Heart left ventricle (tissue), 16 donors: ENCODE data around the gene TGFB2. TPM values are rescaled to one million over a fixed set of nuclear protein-coding genes. Genes with fewer than 3 reads are reported as not detected.

Experiments
- ATAC-seq, 4 donors: fragments of 200-7000 bp; cut with Tn5 transposase; one replicate each; pipeline ENCODE4 v1.9.1; 2020 to 2022; ENCODE audit warnings: moderate library complexity in 4 of 4, mild to moderate bottlenecking in 3 of 4, moderate number of reproducible peaks in 1 of 4
- DNase-seq, 5 donors: peaks; one replicate each; pipeline ENCODE4 v3.0.0-alpha.2; 2020
- H3K27ac ChIP-seq, 12 donors: fragments of 200-600 bp; sonication (generic) in 4 of 12; one replicate each; pipeline versions ENCODE4 v1.5.0 to v1.8.0; 2016 to 2022; ENCODE audit warnings: mild to moderate bottlenecking in 2 of 12
- H3K27me3 ChIP-seq, 9 donors: fragments of 200-600 bp; sonication (generic) in 2 of 9; one replicate each; pipeline versions ENCODE4 v1.5.1 to v1.8.0; 2016 to 2022; ENCODE audit warnings: mild to moderate bottlenecking in 3 of 9
- H3K36me3 ChIP-seq, 9 donors: fragments of 200-600 bp; sonication (generic) in 2 of 9; one replicate each; pipeline versions ENCODE4 v1.5.0 to v1.8.0; 2018 to 2022; ENCODE audit warnings: mild to moderate bottlenecking in 2 of 9
- H3K4me1 ChIP-seq, 12 donors: fragments of 200-600 bp; sonication (generic) in 4 of 12; one replicate each; pipeline versions ENCODE4 v1.5.0 to v1.8.0; 2016 to 2022; ENCODE audit warnings: mild to moderate bottlenecking in 3 of 12
- H3K4me3 ChIP-seq, 12 donors: fragments of 200-600 bp; sonication (generic) in 4 of 12; one replicate each; pipeline versions ENCODE4 v1.5.0 to v1.8.0; 2017 to 2022; ENCODE audit warnings: mild to moderate bottlenecking in 9 of 12, moderate library complexity in 4 of 12
- H3K9me3 ChIP-seq, 12 donors: fragments of 200-600 bp; sonication (generic) in 4 of 12; one replicate each; pipeline versions ENCODE4 v1.5.0 to v1.8.0; 2016 to 2022; ENCODE audit warnings: mild to moderate bottlenecking in 1 of 12
- CTCF ChIP-seq, 12 donors: fragments of 200-600 bp; sonication (generic) in 4 of 12; IDR thresholded peaks; one replicate each; pipeline versions ENCODE4 v1.5.0 to v1.8.0; 2018 to 2022; ENCODE audit warnings: antibody characterized with exemption in 12 of 12, mild to moderate bottlenecking in 5 of 12
- POLR2A ChIP-seq, 2 donors: fragments of 450-650 bp; IDR thresholded peaks; one replicate each; pipeline ENCODE4 v1.6.1; 2017; ENCODE audit warnings: antibody characterized with exemption in 2 of 2, mild to moderate bottlenecking in 2 of 2, moderate library complexity in 2 of 2
- WGBS, 4 donors: extraction: QIAGEN DNeasy Blood & Tissue Kit in 2 of 4; methylation state at CpG; one replicate each; pipeline versions ENCODE4 v1.1.5 to v1.1.7; 2013 to 2018; 5-methylcytosine and 5-hydroxymethylcytosine counted together
- intact Hi-C, 10 donors: fragments of 100-400 bp; cut with DNase I; formaldehyde crosslinking; loops; one replicate each; pipeline versions ENCODE4 v1.11.1 to v1.14.2; 2022
- polyA plus RNA-seq, 2 donors: library from polyadenylated mRNA; stranded (reverse); fragments of 200-250 nt; gene quantifications; one replicate each; pipeline ENCODE4 v1.2.3, GENCODE V29; 2013
- total RNA-seq, 9 donors: library from RNA; depleted of rRNA in 2 of 9; stranded (reverse); fragments of >200 nt in 2 of 9; fragmentation: NEBNext Ultra II Directional in 3 of 9; extraction: Animal tissue kit (Norgen Biotek cat#: 25700) in 3 of 9; gene quantifications; one replicate each; pipeline versions ENCODE4 v1.1.0 to v1.2.4, GENCODE V29; 2016 to 2023
- donor health status: ischemic (EF 13 %, LVEDD 7.1; RV severe dilation, severe dysfunction).
- donor health status: healthy with polysubstance abuse.
- donor health status: DM: no; HTN: yes; CAD: no.
- donor health status: DM: no; HTN: no; CAD: no.
- donor health status: ischemic (EF 25% LVEDD 6.9; RV normal size, moderate dysfunction).
- donor health status: ischemic (EF 25% LVEDD 5.7; RV mildly dilated, moderate dysfunction).
- donor health status: healthy.
- donor health status: DM: yes; HTN: yes; CAD: no.
- donor health status: ischemic (EF 35%, LVEDD 5.7; RV mildly dilated, moderate dysfunction).
- donor health status: nonischemic (EF 11% LVEDD 7.7; RV severe dilation, severe dysfunction).
- donor health status: DM: yes; HTN: yes; CAD: no.
- donor health status: PGD.
- donor health status: ischemic (EF 29% LVEDD 5.4; RV normal size, mild dysfunction).
- donor health status: nonischemic (EF 23%, LVEDD 6.1; RV moderate dilation, normal function).

Gene TGFB2
- total and polyA plus RNA-seq, 11 donors, result 0.76 to 23.6 (median 5.5) TPM

- intact Hi-C loops, result no loop called here
These were observed 57.6 kb downstream of the TGFB2 start for GRCh38 chr1:218402786-218403120.

GRCh38 chr1:218403300-218403699 is 58.2 kb downstream of the TGFB2 start:
- no peak for DNase-seq
- no peak for ATAC-seq
- peaks cover 0 to 17% (median 0%) of the 10 kb centered on the region in 12 donors for H3K4me1 ChIP-seq
- peak overlapping the region in 1 of 12 donors; percentile 13 for H3K27ac ChIP-seq
- WGBS, 4 donors, result 93 to 95% (median 94%) methylated on average over 7 of the region's 7 CpGs
- no peak overlapping the region for H3K4me3 ChIP-seq
- intact Hi-C loops, result no loop called here
- no peaks in the 10 kb centered on the region for H3K27me3 ChIP-seq
- no peaks in the 10 kb centered on the region for H3K9me3 ChIP-seq
- TF ChIP-seq CTCF (IDR thresholded peaks at IDR 0.05) (no peak), POLR2A (IDR thresholded peaks at IDR 0.05) (no peak)
- peaks cover 0 to 17% (median 0%) of the 10 kb centered on the region in 9 donors for H3K36me3 ChIP-seq

More at GRCh38 chr1:218402786-218403120, 57.6 kb downstream of the TGFB2 start:
- Histone ChIP-seq H3K36me3 (peaks cover 0 to 17% (median 0%) of the 10 kb centered on the region in 9 donors), H3K27ac (peak overlapping the region in 1 of 12 donors; percentile 13), H3K9me3 (no peaks in the 10 kb centered on the region), H3K27me3 (no peaks in the 10 kb centered on the region), H3K4me1 (peaks cover 0 to 15% (median 0%) of the 10 kb centered on the region in 12 donors), H3K4me3 (no peak overlapping the region)
- 83 to 88% (median 84%) methylated on average over 7 of the region's 7 CpGs for WGBS, 4 donors
- DNase-seq (no peak), ATAC-seq (no peak)
- no peak for TF ChIP-seq POLR2A (IDR thresholded peaks at IDR 0.05)
- no peak for TF ChIP-seq CTCF (IDR thresholded peaks at IDR 0.05)

GRCh38 chr1:218407630-218408029 is 62.5 kb downstream of the TGFB2 start:
- WGBS, 4 donors, result 67 to 90% (median 69%) methylated on average over 1 of the region's 1 CpG
- Histone ChIP-seq H3K4me1 (peaks cover 0 to 29% (median 9%) of the 10 kb centered on the region in 12 donors), H3K9me3 (no peaks in the 10 kb centered on the region), H3K27ac (peak overlapping the region in 5 of 12 donors; percentile 4 to 54 (median 51)), H3K27me3 (no peaks in the 10 kb centered on the region), H3K36me3 (peaks cover 0 to 17% (median 0%) of the 10 kb centered on the region in 9 donors), H3K4me3 (no peak overlapping the region)
- ATAC-seq (peak in 2 of 4 donors; percentile 39 to 50), DNase-seq (no peak)
- TF ChIP-seq CTCF (IDR thresholded peaks at IDR 0.05) (no peak), POLR2A (IDR thresholded peaks at IDR 0.05) (no peak)
- intact Hi-C loops, result no loop called here

DNA sequence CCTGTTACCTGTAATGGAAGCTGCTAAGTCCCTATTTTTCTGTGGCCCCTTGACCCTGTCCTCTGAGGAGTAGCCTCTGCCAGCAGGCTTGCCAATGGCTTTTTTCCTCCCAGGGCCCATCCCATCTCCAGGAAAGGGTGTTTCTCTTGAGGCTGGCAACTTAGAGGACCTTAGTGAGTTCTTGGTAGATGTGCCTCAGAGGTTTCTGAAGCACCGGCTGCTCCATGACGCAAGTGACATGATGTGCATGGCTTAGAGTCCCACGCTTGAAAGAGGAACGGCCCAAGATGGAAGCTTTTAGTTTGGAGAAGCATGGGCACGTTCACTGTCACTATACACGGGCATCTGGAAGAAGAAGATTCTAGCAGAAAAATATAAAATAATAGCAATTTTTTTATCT is 63.0 kb downstream of the TGFB2 start:
- H3K36me3 ChIP-seq, result peaks cover 0 to 17% (median 0%) of the 10 kb centered on the region in 9 donors
- peak in 2 of 4 donors; percentile 27 to 36 for ATAC-seq
- H3K4me1 ChIP-seq, result peaks cover 0 to 29% (median 9%) of the 10 kb centered on the region in 12 donors
- no peaks in the 10 kb centered on the region for H3K27me3 ChIP-seq
- WGBS, 4 donors, result 81 to 93% (median 90%) methylated on average over 6 of the region's 6 CpGs
- peak overlapping the region in 5 of 12 donors; percentile 21 to 54 (median 49) for H3K27ac ChIP-seq
- H3K4me3 ChIP-seq, result no peak overlapping the region
- intact Hi-C loops, result no loop called here
- no peaks in the 10 kb centered on the region for H3K9me3 ChIP-seq
- no peak for DNase-seq
- no peak for TF ChIP-seq POLR2A (IDR thresholded peaks at IDR 0.05)
- no peak for TF ChIP-seq CTCF (IDR thresholded peaks at IDR 0.05)
